Endothelial cell (in vitro differentiated cells): Measurements from ENCODE around the gene CSAG2. TPM values are rescaled to one million over a fixed set of nuclear protein-coding genes. Genes with fewer than 3 reads are reported as not detected.
"Not testable (repeated sequence)": the region's sequence is repeated elsewhere in the genome, so short reads cannot be mapped to it uniquely, and the experiment has no call there.

Experiments
- DNase-seq: peaks from one replicate; pipeline ENCODE4 v3.0.0; 2021; ENCODE audit warnings: low spot score
- H3K27ac Mint-ChIP-seq: one replicate; pipeline ENCODE4 v1.8.0; 2021; ENCODE audit warnings: mixed read lengths, inconsistent platforms; ENCODE audit not compliant: unreplicated experiment
- H3K27me3 Mint-ChIP-seq: one replicate; pipeline ENCODE4 v1.8.0; 2021; ENCODE audit warnings: mild to moderate bottlenecking, moderate library complexity, mixed read lengths, inconsistent platforms; ENCODE audit not compliant: unreplicated experiment
- H3K36me3 Mint-ChIP-seq: one replicate; pipeline ENCODE4 v1.8.0; 2021; ENCODE audit warnings: mild to moderate bottlenecking, low read depth, mixed read lengths, inconsistent platforms; ENCODE audit not compliant: unreplicated experiment
- H3K4me1 Mint-ChIP-seq: one replicate; pipeline ENCODE4 v1.8.0; 2021; ENCODE audit warnings: mild to moderate bottlenecking, mixed read lengths, inconsistent platforms; ENCODE audit not compliant: unreplicated experiment
- H3K4me3 Mint-ChIP-seq: one replicate; pipeline ENCODE4 v1.8.0; 2021; ENCODE audit warnings: mild to moderate bottlenecking, mixed read lengths, inconsistent platforms; ENCODE audit not compliant: unreplicated experiment
- H3K9me3 Mint-ChIP-seq: one replicate; pipeline ENCODE4 v1.8.0; 2021; ENCODE audit warnings: mixed read lengths, inconsistent platforms; ENCODE audit not compliant: unreplicated experiment
- long read RNA-seq: library from polyadenylated mRNA; unstranded; transcript quantifications from one replicate; pipeline ENCODE4 v2.0.0, GENCODE V29; 2020; ENCODE audit not compliant: unreplicated experiment
- total RNA-seq: library from RNA; stranded (reverse); fragmentation: NEBNext Ultra II Directional; extraction: Animal tissue kit (Norgen Biotek cat#: 25700); gene quantifications from one replicate; pipeline ENCODE4 v1.2.1, GENCODE V29; 2021; ENCODE audit not compliant: unreplicated experiment
- TF ChIP-seq, protein P1 (sequence below): fragments of 200-600 bp; sonication (generic); IDR thresholded peaks from one replicate; pipeline ENCODE4 v1.5.0; 2021; ENCODE audit warnings: antibody characterized with exemption; ENCODE audit not compliant: unreplicated experiment

CSAG2 gene
- total RNA-seq, result not detected
- long read RNA-seq, result 0 reads

- not testable (repeated sequence) for H3K27ac Mint-ChIP-seq, H3K36me3 Mint-ChIP-seq, H3K4me1 Mint-ChIP-seq, DNase-seq, H3K27me3 Mint-ChIP-seq, H3K4me3 Mint-ChIP-seq, H3K9me3 Mint-ChIP-seq
These were observed at the start of gene CSAG2 for GRCh38 chrX:152709173-152709572. TSS of gene CSAG2 (minus strand) at chrX:152709273. CDS start at chrX:152709112, 161 bp downstream.

DNA sequence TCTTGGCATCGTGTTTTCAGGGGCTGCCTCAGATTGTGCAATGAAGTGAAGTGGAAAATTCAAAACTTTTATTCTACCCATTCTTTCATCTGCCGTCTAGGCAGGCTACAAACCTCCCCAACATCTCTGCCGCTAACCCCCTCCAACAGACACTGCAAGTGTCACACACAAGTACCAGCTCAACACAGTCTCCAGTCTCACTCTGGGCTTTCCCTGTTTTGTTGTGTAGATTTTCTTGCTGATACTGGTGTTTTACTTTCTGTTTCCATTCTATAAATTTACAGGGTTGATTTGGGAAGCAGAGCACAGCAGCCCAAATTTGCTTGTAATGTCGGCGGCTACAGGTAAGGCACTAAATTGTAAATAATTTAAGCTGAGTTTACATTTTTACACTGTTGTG, 45.8 kb upstream of the CSAG2 start:
- H3K27me3 Mint-ChIP-seq, H3K4me1 Mint-ChIP-seq, H3K36me3 Mint-ChIP-seq, H3K9me3 Mint-ChIP-seq, H3K4me3 Mint-ChIP-seq, H3K27ac Mint-ChIP-seq, DNase-seq: not testable (repeated sequence)

DNA sequence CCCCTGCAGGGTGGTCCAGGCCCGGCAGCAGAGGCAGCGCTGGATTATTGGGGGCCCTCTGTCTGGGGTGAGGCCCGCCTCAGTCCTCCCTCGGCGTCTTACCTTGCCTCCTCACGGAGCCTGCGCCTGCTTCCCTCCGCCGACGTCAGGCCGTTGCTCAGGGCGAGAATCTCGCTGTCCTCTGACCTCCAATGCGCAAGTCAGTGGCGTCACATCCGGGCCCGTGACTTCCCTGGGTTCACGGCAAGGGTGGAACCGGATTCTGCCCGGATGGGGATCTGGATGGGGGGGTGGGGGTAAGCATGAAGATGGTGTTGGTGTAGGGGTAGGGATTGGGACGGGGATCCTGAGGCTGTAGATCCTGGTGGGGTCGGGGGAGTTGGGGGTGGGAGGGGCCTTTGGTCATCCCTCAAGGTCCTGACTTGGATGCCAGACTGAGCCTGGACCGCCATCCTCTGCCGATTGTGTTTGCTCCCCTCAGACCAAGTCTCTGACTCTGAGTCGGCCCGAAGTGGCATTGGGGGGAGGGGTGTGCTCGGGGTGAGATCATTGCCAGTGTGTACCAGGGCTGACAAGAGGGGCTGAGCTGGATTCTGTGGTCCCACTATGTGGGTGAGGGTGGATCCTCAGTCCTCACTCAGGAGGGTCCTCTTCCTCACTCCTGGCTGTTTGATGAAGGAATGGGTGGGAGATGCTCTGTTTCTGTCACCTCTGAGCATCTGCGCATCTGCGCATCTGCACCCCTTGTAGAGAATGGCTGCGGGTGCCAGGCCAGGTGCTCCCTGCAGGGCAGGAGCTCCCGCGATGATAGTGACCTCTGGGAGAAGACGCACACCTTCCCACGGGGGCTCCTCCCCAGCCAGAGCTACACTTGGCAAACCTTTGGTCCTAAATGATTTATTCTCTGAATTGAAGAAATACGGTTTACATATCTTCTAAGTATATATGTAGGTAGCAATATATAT, 44.9 kb upstream of the CSAG2 start, which contains the start of gene MAGEA2:
MAGEA2 (minus strand) TSS at position 157 of the 965 bp plus-strand sequence. CDS start 2,479 bp downstream, outside the sequence.
- DNase-seq, H3K36me3 Mint-ChIP-seq, H3K9me3 Mint-ChIP-seq, H3K4me1 Mint-ChIP-seq, H3K4me3 Mint-ChIP-seq, H3K27ac Mint-ChIP-seq, H3K27me3 Mint-ChIP-seq: not testable (repeated sequence)

GRCh38 chrX:152738560-152738959, 29.5 kb upstream of the CSAG2 start:
- H3K4me3 Mint-ChIP-seq, result no peak overlapping the region
- H3K27ac Mint-ChIP-seq, result no peak overlapping the region
- H3K27me3 Mint-ChIP-seq, result peaks cover 2% of the 10 kb centered on the region
- H3K9me3 Mint-ChIP-seq, result no peaks in the 10 kb centered on the region
- TF ChIP-seq, protein P1, sequence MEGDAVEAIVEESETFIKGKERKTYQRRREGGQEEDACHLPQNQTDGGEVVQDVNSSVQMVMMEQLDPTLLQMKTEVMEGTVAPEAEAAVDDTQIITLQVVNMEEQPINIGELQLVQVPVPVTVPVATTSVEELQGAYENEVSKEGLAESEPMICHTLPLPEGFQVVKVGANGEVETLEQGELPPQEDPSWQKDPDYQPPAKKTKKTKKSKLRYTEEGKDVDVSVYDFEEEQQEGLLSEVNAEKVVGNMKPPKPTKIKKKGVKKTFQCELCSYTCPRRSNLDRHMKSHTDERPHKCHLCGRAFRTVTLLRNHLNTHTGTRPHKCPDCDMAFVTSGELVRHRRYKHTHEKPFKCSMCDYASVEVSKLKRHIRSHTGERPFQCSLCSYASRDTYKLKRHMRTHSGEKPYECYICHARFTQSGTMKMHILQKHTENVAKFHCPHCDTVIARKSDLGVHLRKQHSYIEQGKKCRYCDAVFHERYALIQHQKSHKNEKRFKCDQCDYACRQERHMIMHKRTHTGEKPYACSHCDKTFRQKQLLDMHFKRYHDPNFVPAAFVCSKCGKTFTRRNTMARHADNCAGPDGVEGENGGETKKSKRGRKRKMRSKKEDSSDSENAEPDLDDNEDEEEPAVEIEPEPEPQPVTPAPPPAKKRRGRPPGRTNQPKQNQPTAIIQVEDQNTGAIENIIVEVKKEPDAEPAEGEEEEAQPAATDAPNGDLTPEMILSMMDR, result no peak
- H3K36me3 Mint-ChIP-seq, result no peaks in the 10 kb centered on the region
- DNase-seq, result no peak
- H3K4me1 Mint-ChIP-seq, result no peaks in the 10 kb centered on the region

DNA sequence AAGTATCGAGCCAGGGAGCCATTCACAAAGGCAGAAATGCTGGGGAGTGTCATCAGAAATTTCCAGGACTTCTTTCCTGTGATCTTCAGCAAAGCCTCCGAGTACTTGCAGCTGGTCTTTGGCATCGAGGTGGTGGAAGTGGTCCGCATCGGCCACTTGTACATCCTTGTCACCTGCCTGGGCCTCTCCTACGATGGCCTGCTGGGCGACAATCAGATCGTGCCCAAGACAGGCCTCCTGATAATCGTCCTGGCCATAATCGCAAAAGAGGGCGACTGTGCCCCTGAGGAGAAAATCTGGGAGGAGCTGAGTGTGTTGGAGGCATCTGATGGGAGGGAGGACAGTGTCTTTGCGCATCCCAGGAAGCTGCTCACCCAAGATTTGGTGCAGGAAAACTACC, 27.5 kb upstream of the CSAG2 start:
- H3K9me3 Mint-ChIP-seq, H3K4me3 Mint-ChIP-seq, DNase-seq, H3K36me3 Mint-ChIP-seq, H3K27ac Mint-ChIP-seq, H3K4me1 Mint-ChIP-seq, H3K27me3 Mint-ChIP-seq: not testable (repeated sequence)

DNA sequence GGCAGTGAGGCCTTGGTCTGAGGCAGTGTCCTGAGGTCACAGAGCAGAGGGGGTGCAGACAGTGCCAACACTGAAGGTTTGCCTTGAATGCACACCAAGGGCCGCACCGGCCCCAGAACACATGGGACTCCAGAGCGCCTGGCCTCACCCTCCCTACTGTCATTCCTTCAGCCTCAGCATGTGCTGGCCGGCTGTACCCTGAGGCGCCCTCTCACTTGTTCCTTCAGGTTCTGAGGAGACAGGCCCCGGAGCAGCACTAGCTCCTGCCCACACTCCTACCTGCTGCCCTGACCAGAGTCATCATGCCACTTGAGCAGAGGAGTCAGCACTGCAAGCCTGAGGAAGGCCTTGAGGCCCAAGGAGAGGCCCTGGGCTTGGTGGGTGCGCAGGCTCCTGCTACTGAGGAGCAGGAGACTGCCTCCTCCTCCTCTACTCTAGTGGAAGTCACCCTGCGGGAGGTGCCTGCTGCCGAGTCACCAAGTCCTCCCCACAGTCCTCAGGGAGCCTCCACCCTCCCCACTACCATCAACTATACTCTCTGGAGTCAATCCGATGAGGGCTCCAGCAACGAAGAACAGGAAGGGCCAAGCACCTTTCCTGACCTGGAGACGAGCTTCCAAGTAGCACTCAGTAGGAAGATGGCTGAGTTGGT, 26.9 kb upstream of the CSAG2 start:
- H3K4me3 Mint-ChIP-seq, result no peak overlapping the region
- DNase-seq, result no peak
- H3K27me3 Mint-ChIP-seq, result peaks cover 2% of the 10 kb centered on the region
- no peak overlapping the region for H3K27ac Mint-ChIP-seq
- no peaks in the 10 kb centered on the region for H3K4me1 Mint-ChIP-seq
- H3K9me3 Mint-ChIP-seq, result no peaks in the 10 kb centered on the region
- TF ChIP-seq, protein P1, result no peak
- H3K36me3 Mint-ChIP-seq, result no peaks in the 10 kb centered on the region
